ENCODE data around the gene HCFC1R1. TPM values are rescaled to one million over a fixed set of nuclear protein-coding genes. Genes with fewer than 3 reads are reported as not detected.
"Not testable (repeated sequence)": the region's sequence is repeated elsewhere in the genome, so short reads cannot be mapped to it uniquely, and the experiment has no call there.

The HCFC1R1 gene
- total RNA-seq, 1 experiment from 2014 or later: 76.0 TPM

DNA sequence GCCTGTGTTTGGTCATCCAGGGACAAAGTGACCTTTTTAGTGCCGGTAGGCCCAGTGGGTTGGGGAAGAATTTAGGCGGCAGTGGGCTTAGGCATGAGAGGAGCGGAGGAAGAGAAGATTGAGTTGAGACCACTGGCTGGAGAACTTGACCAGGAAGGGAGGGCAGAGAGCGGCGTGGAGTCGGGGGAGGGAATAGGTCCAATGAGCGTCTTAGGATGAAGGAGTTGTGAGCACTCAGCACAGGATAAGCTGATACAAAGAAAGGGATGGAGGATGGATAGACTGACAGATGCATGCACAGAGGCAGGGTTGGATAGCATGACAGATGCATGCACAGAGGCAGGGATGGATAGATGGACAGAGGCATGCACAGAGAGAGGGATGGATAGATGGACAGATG is 49.7 kb upstream of the HCFC1R1 start (continued):
- TF ChIP-seq, protein P1, sequence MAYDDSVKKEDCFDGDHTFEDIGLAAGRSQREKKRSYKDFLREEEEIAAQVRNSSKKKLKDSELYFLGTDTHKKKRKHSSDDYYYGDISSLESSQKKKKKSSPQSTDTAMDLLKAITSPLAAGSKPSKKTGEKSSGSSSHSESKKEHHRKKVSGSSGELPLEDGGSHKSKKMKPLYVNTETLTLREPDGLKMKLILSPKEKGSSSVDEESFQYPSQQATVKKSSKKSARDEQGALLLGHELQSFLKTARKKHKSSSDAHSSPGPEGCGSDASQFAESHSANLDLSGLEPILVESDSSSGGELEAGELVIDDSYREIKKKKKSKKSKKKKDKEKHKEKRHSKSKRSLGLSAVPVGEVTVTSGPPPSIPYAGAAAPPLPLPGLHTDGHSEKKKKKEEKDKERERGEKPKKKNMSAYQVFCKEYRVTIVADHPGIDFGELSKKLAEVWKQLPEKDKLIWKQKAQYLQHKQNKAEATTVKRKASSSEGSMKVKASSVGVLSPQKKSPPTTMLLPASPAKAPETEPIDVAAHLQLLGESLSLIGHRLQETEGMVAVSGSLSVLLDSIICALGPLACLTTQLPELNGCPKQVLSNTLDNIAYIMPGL (CRISPR knock-in tag; IDR thresholded peaks at IDR 0.05): no peak
- no peak for TF ChIP-seq IRF2 (CRISPR knock-in tag; IDR thresholded peaks at IDR 0.05; ENCODE audit: borderline replicate concordance, low read depth)
- TF ChIP-seq, protein P2, sequence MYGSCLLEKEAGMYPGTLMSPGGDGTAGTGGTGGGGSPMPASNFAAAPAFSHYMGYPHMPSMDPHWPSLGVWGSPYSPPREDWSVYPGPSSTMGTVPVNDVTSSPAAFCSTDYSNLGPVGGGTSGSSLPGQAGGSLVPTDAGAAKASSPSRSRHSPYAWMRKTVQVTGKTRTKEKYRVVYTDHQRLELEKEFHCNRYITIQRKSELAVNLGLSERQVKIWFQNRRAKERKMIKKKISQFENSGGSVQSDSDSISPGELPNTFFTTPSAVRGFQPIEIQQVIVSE (CRISPR knock-in tag; IDR thresholded peaks at IDR 0.05; ENCODE audit: borderline replicate concordance): no peak
- TF ChIP-seq, protein P3, sequence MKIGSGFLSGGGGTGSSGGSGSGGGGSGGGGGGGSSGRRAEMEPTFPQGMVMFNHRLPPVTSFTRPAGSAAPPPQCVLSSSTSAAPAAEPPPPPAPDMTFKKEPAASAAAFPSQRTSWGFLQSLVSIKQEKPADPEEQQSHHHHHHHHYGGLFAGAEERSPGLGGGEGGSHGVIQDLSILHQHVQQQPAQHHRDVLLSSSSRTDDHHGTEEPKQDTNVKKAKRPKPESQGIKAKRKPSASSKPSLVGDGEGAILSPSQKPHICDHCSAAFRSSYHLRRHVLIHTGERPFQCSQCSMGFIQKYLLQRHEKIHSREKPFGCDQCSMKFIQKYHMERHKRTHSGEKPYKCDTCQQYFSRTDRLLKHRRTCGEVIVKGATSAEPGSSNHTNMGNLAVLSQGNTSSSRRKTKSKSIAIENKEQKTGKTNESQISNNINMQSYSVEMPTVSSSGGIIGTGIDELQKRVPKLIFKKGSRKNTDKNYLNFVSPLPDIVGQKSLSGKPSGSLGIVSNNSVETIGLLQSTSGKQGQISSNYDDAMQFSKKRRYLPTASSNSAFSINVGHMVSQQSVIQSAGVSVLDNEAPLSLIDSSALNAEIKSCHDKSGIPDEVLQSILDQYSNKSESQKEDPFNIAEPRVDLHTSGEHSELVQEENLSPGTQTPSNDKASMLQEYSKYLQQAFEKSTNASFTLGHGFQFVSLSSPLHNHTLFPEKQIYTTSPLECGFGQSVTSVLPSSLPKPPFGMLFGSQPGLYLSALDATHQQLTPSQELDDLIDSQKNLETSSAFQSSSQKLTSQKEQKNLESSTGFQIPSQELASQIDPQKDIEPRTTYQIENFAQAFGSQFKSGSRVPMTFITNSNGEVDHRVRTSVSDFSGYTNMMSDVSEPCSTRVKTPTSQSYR (CRISPR knock-in tag; IDR thresholded peaks at IDR 0.05): no peak
- TF ChIP-seq, protein P4, sequence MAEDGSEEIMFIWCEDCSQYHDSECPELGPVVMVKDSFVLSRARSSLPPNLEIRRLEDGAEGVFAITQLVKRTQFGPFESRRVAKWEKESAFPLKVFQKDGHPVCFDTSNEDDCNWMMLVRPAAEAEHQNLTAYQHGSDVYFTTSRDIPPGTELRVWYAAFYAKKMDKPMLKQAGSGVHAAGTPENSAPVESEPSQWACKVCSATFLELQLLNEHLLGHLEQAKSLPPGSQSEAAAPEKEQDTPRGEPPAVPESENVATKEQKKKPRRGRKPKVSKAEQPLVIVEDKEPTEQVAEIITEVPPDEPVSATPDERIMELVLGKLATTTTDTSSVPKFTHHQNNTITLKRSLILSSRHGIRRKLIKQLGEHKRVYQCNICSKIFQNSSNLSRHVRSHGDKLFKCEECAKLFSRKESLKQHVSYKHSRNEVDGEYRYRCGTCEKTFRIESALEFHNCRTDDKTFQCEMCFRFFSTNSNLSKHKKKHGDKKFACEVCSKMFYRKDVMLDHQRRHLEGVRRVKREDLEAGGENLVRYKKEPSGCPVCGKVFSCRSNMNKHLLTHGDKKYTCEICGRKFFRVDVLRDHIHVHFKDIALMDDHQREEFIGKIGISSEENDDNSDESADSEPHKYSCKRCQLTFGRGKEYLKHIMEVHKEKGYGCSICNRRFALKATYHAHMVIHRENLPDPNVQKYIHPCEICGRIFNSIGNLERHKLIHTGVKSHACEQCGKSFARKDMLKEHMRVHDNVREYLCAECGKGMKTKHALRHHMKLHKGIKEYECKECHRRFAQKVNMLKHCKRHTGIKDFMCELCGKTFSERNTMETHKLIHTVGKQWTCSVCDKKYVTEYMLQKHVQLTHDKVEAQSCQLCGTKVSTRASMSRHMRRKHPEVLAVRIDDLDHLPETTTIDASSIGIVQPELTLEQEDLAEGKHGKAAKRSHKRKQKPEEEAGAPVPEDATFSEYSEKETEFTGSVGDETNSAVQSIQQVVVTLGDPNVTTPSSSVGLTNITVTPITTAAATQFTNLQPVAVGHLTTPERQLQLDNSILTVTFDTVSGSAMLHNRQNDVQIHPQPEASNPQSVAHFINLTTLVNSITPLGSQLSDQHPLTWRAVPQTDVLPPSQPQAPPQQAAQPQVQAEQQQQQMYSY (CRISPR knock-in tag; IDR thresholded peaks at IDR 0.05): no peak
- TF ChIP-seq, protein P5, sequence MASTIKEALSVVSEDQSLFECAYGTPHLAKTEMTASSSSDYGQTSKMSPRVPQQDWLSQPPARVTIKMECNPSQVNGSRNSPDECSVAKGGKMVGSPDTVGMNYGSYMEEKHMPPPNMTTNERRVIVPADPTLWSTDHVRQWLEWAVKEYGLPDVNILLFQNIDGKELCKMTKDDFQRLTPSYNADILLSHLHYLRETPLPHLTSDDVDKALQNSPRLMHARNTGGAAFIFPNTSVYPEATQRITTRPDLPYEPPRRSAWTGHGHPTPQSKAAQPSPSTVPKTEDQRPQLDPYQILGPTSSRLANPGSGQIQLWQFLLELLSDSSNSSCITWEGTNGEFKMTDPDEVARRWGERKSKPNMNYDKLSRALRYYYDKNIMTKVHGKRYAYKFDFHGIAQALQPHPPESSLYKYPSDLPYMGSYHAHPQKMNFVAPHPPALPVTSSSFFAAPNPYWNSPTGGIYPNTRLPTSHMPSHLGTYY (CRISPR knock-in tag; IDR thresholded peaks at IDR 0.05): no peak

DNA sequence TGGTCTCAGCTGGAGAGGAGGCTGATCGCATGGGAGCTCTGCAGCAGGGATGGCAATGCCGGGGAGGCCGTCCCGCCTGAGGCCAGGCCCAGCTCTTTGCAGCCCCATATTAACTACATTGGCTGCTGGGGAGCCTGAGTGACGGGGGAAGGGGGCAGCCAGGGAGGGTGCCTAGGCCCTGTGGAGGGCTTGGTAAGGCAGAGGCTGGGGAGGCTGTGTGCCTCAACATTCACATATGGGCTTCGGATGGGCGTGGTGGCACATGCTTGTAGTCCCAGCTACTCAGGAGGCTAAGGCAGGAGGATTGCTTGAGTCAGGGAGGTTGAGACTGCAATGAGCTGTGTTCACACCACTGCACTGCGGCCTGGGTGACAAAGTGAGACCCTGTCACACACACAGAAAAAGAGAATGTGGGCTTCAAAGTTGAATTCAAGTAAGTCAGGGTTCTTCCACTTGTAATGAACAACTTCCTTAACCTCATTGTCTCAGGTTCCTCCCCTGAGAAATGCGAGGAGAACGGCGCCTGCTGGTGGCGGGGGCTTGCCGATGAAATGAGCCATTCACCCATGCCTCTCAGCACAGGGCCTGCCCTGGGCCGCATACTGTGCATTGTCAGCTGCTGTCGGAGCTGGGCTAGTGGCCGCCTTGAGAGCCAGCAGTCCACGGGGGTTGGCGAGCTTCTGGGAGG is 49.0 kb upstream of the HCFC1R1 start:
- H3K4me3 Mint-ChIP-seq, H3K9me3 Mint-ChIP-seq, POLR2A ChIA-PET, H3K27ac Mint-ChIP-seq, H3K36me3 Mint-ChIP-seq, CTCF ChIA-PET: not testable (repeated sequence)
- ATAC-seq: peak; percentile 64
- DNase-seq (ENCODE audit: low spot score): peak; percentile 45
- Mint-ChIP-seq H3K4me1 (peaks cover 35% of the 10 kb centered on the region), H3K27me3 (ENCODE audit: low read depth) (peaks cover 12% of the 10 kb centered on the region)

DNA sequence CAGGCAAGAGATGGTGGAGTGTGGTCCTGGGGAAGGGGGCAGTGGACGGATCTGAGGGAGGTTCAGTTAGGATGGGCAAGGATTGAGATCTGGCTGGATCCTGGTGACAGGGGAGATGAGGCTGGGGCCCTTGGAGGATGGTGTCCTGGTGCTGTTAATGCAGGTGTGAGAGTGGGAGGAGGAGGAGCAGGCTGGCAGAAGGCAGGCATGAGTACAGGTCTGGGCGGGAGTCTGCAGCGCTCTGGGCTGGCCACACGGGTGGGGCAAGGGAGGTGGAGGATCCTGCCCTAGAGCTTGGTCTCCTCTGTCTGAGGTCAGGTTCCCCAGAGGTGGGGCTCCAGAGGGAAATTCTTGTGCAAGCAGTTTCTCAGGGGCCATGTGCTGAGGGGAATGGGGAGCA is 48.4 kb upstream of the HCFC1R1 start:
- H3K4me3 Mint-ChIP-seq; H3K9me3 Mint-ChIP-seq; H3K27ac Mint-ChIP-seq; CTCF ChIA-PET; DNase-seq (ENCODE audit: low spot score); POLR2A ChIA-PET; H3K36me3 Mint-ChIP-seq: not testable (repeated sequence)
- peaks cover 33% of the 10 kb centered on the region for H3K4me1 Mint-ChIP-seq
- peaks cover 12% of the 10 kb centered on the region for H3K27me3 Mint-ChIP-seq (ENCODE audit: low read depth)
- peak; percentile 19 for ATAC-seq

DNA sequence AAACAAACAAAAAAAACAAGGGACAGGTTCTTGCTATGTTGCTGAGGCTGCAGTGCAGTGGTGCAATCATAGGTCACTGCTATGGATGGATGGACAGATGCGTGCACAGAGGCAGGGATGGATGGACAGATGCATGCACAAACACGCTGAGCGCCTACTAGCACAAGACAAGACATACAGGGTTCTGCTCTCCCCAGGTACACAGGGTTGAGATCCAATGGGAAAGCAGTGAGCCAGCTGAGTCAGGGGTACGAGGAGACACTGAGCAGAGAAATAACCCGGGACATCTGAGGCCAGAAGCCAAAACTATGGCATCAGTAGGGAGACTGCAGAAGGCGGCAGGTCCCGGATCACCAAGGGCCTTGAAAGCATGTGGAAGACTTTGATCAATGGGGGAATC is 47.9 kb upstream of the HCFC1R1 start:
- POLR2A ChIA-PET: no interaction called here
- no peak for DNase-seq (ENCODE audit: low spot score)
- H3K4me3 Mint-ChIP-seq: no peak overlapping the region
- H3K27me3 Mint-ChIP-seq (ENCODE audit: low read depth): peaks cover 12% of the 10 kb centered on the region
- CTCF ChIA-PET: no interaction called here
- no peak overlapping the region for H3K27ac Mint-ChIP-seq
- H3K36me3 Mint-ChIP-seq: no peaks in the 10 kb centered on the region
- no peak for ATAC-seq
- H3K9me3 Mint-ChIP-seq: no peaks in the 10 kb centered on the region
- H3K4me1 Mint-ChIP-seq: peaks cover 31% of the 10 kb centered on the region
- TF ChIP-seq ESRRA (CRISPR knock-in tag; IDR thresholded peaks at IDR 0.05; ENCODE audit: borderline replicate concordance): no peak
- TF ChIP-seq NR2C2 (CRISPR knock-in tag; IDR thresholded peaks at IDR 0.05): no peak
- TF ChIP-seq, protein P6, sequence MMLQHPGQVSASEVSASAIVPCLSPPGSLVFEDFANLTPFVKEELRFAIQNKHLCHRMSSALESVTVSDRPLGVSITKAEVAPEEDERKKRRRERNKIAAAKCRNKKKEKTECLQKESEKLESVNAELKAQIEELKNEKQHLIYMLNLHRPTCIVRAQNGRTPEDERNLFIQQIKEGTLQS (CRISPR knock-in tag; conservative IDR thresholded peaks at IDR 0.05): no peak
- no peak for TF ChIP-seq JUN (CRISPR knock-in tag; IDR thresholded peaks at IDR 0.05)
- TF ChIP-seq, protein P7, sequence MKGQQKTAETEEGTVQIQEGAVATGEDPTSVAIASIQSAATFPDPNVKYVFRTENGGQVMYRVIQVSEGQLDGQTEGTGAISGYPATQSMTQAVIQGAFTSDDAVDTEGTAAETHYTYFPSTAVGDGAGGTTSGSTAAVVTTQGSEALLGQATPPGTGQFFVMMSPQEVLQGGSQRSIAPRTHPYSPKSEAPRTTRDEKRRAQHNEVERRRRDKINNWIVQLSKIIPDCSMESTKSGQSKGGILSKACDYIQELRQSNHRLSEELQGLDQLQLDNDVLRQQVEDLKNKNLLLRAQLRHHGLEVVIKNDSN (CRISPR knock-in tag; IDR thresholded peaks at IDR 0.05): no peak
- TF ChIP-seq PRRX2 (CRISPR knock-in tag; IDR thresholded peaks at IDR 0.05): no peak
- TF ChIP-seq, protein P8, sequence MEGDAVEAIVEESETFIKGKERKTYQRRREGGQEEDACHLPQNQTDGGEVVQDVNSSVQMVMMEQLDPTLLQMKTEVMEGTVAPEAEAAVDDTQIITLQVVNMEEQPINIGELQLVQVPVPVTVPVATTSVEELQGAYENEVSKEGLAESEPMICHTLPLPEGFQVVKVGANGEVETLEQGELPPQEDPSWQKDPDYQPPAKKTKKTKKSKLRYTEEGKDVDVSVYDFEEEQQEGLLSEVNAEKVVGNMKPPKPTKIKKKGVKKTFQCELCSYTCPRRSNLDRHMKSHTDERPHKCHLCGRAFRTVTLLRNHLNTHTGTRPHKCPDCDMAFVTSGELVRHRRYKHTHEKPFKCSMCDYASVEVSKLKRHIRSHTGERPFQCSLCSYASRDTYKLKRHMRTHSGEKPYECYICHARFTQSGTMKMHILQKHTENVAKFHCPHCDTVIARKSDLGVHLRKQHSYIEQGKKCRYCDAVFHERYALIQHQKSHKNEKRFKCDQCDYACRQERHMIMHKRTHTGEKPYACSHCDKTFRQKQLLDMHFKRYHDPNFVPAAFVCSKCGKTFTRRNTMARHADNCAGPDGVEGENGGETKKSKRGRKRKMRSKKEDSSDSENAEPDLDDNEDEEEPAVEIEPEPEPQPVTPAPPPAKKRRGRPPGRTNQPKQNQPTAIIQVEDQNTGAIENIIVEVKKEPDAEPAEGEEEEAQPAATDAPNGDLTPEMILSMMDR (IDR thresholded peaks at IDR 0.05): no peak
